Measurements from ENCODE around the gene PROCA1. TPM values are rescaled to one million over a fixed set of nuclear protein-coding genes. Genes with fewer than 3 reads are reported as not detected.
A peak's percentile ranks its signal among the peaks of the same experiment; 100 is the strongest.
"Not testable (repeated sequence)": the region's sequence is repeated elsewhere in the genome, so short reads cannot be mapped to it uniquely, and the experiment has no call there.

Gene PROCA1
- total and polyA plus RNA-seq, 12 donors: 0.61 to 8.8 (median 2.2) TPM; not detected in 1

GRCh38 chr17:28662527-28662829, 49.2 kb downstream of the PROCA1 start:
- no peaks in the 10 kb centered on the region for H3K9me3 ChIP-seq (replicated peaks in 1 of 3)
- 0 to 1% (median 1%) methylated on average over 5 to 10 of the region's 10 CpGs for WGBS, 4 donors
- no peak for DNase-seq
- peak overlapping the region; percentile 50 to 97 (median 82) for H3K4me3 ChIP-seq
- peak overlapping the region; percentile 88 to 100 (median 98) for H3K27ac ChIP-seq
- no peak for TF ChIP-seq POLR2A (IDR thresholded peaks at IDR 0.05)
- TF ChIP-seq CTCF (IDR thresholded peaks at IDR 0.05): no peak
- H3K36me3 ChIP-seq (replicated peaks in 1 of 2): peaks cover 0 to 17% of the 10 kb centered on the region in 2 donors
- no peaks in the 10 kb centered on the region for H3K27me3 ChIP-seq
- intact Hi-C loops (cut with DNase I): no loop called here
- peaks cover 0 to 45% of the 10 kb centered on the region in 2 donors for H3K4me1 ChIP-seq (replicated peaks in 1 of 2)

GRCh38 chr17:28661635-28662526, 49.8 kb downstream of the PROCA1 start, which contains the start of the genes SDF2 and SUPT6H:
SDF2 (minus strand) TSS chr17:28661906; CDS start chr17:28661876, 30 bp downstream.
SUPT6H (plus strand) TSS chr17:28662205; CDS start chr17:28673402, 11,197 bp downstream.
- intact Hi-C loops (cut with DNase I): no loop called here
- peaks cover 0 to 45% of the 10 kb centered on the region in 2 donors for H3K4me1 ChIP-seq (replicated peaks in 1 of 2)
- H3K9me3 ChIP-seq (replicated peaks in 1 of 3): no peaks in the 10 kb centered on the region
- DNase-seq: peak; percentile 88 to 95 (median 92)
- WGBS, 4 donors: 0 to 1% (median 1%) methylated on average over 25 to 66 of the region's 66 CpGs
- H3K4me3 ChIP-seq: peak within 1 kb of the TSS; percentile 50 to 97 (median 82)
- peak within 1 kb of the TSS; percentile 88 to 100 (median 98) for H3K27ac ChIP-seq
- no peaks in the 10 kb centered on the region for H3K27me3 ChIP-seq
- TF ChIP-seq CTCF (IDR thresholded peaks at IDR 0.05): peak in 1 of 6 experiments; percentile 15
- TF ChIP-seq POLR2A (IDR thresholded peaks at IDR 0.05): peak; percentile 77 to 83
- peaks cover 0 to 22% of the 10 kb centered on the region in 2 donors for H3K36me3 ChIP-seq (replicated peaks in 1 of 2)

GRCh38 chr17:28659497-28659881, 52.2 kb downstream of the PROCA1 start:
- peaks cover 0 to 24% of the 10 kb centered on the region in 2 donors for H3K36me3 ChIP-seq (replicated peaks in 1 of 2)
- WGBS, 4 donors: 87 to 98% (median 95%) methylated on average over 3 to 23 of the region's 23 CpGs
- intact Hi-C loops (cut with DNase I): loop anchor here in 1 of 2 donors (10.0 kb wide), 1 partner anchor 45 kb away; no protein-coding TSS in a partner anchor
- peaks cover 0 to 31% of the 10 kb centered on the region in 2 donors for H3K4me1 ChIP-seq (replicated peaks in 1 of 2)
- H3K27me3 ChIP-seq; DNase-seq; H3K9me3 ChIP-seq (replicated peaks in 1 of 3); H3K4me3 ChIP-seq; H3K27ac ChIP-seq: not testable (repeated sequence)

GRCh38 chr17:28658766-28659496, 52.8 kb downstream of the PROCA1 start:
- H3K36me3 ChIP-seq (replicated peaks in 1 of 2): peaks cover 0 to 27% of the 10 kb centered on the region in 2 donors
- H3K9me3 ChIP-seq (replicated peaks in 1 of 3); DNase-seq: not testable (repeated sequence)

GRCh38 chr17:28658342-28658741, 53.3 kb downstream of the PROCA1 start:
- peaks cover 0 to 32% of the 10 kb centered on the region in 2 donors for H3K36me3 ChIP-seq (replicated peaks in 1 of 2)
- peaks cover 0 to 20% of the 10 kb centered on the region in 2 donors for H3K4me1 ChIP-seq (replicated peaks in 1 of 2)
- H3K27me3 ChIP-seq; H3K9me3 ChIP-seq (replicated peaks in 1 of 3); H3K4me3 ChIP-seq; DNase-seq: not testable (repeated sequence)
- intact Hi-C loops (cut with DNase I): loop anchor here in 1 of 2 donors (10.0 kb wide), 1 partner anchor 46 kb away; no protein-coding TSS in a partner anchor
- peak overlapping the region in 1 of 5 donors; percentile 63 for H3K27ac ChIP-seq
- WGBS, 4 donors: 74 to 86% (median 84%) methylated on average over 5 to 8 of the region's 8 CpGs

More at GRCh38 chr17:28658766-28659496, 52.8 kb downstream of the PROCA1 start:
- not testable (repeated sequence) for H3K27me3 ChIP-seq, H3K27ac ChIP-seq, H3K4me3 ChIP-seq
- intact Hi-C loops (cut with DNase I): loop anchor here in 1 of 2 donors (10.0 kb wide), 1 partner anchor 46 kb away; no protein-coding TSS in a partner anchor
- WGBS, 4 donors: 95 to 99% (median 96%) methylated on average over 9 to 46 of the region's 46 CpGs
- H3K4me1 ChIP-seq (replicated peaks in 1 of 2): peaks cover 0 to 26% of the 10 kb centered on the region in 2 donors

All from adrenal gland (tissue), 12 donors.